H1 (cell line): ENCODE data around the gene MSI2. TPM values are rescaled to one million over a fixed set of nuclear protein-coding genes. Genes with fewer than 3 reads are reported as not detected.

Experiments
- CTCF ChIA-PET: fragments of 300-600 bp; sonication (Branson Sonifier 250); formaldehyde crosslinking; loops from one replicate; lab custom pipeline; 2021; ENCODE audit not compliant: partially characterized antibody; lab: Charles Lee
- POLR2A ChIA-PET: fragments of 300-600 bp; sonication (Branson Sonifier 250); formaldehyde crosslinking; loops from one replicate; lab custom pipeline; 2021; ENCODE audit warnings: inconsistent platforms; ENCODE audit not compliant: partially characterized antibody; lab: Charles Lee
- DNase-seq, 2 experiments: peaks; one replicate each; pipeline versions ENCODE4 v3.0.0 to v3.0.0-alpha.2; 2010 to 2022; ENCODE audit warnings: low spot score in 2 of 2, low read depth in 1 of 2, mixed read lengths in 1 of 2
- FAIRE-seq: peaks from 2 replicates; lab custom pipeline; 2011; peaks lifted over from hg19 to GRCh38; lab: Jason Lieb, UNC
- H2AFZ ChIP-seq: 2 replicates; pipeline ENCODE4 v1.8.1; 2012; ENCODE audit warnings: low read length, inconsistent platforms
- H2AK5ac ChIP-seq: 2 replicates; pipeline ENCODE4 v1.6.1; 2013; ENCODE audit warnings: low read depth, low read length
- H2BK120ac ChIP-seq: replicated peaks from 2 replicates; pipeline ENCODE3; 2013; ENCODE audit warnings: low read depth, low read length, inconsistent platforms
- H2BK12ac ChIP-seq: 2 replicates; pipeline ENCODE4 v1.6.1; 2013; ENCODE audit warnings: low read depth, low read length
- H2BK15ac ChIP-seq: 2 replicates; pipeline ENCODE4 v1.6.1; 2013; ENCODE audit warnings: low read length
- H2BK20ac ChIP-seq: 2 replicates; pipeline ENCODE4 v1.6.1; 2013; ENCODE audit warnings: low read length
- H2BK5ac ChIP-seq: 2 replicates; pipeline ENCODE4 v1.6.1; 2013; ENCODE audit warnings: low read depth, low read length
- H3K14ac ChIP-seq: 2 replicates; pipeline ENCODE4 v1.6.1; 2013; ENCODE audit warnings: inconsistent platforms; ENCODE audit not compliant: insufficient read length
- H3K18ac ChIP-seq: 2 replicates; pipeline ENCODE4 v1.6.1; 2013; ENCODE audit warnings: low read length; ENCODE audit errors: extremely low read depth
- H3K23ac ChIP-seq: 2 replicates; pipeline ENCODE4 v1.6.1; 2013; ENCODE audit warnings: inconsistent platforms; ENCODE audit not compliant: insufficient read length
- H3K23me2 ChIP-seq: 2 replicates; pipeline ENCODE4 v1.6.1; 2013; ENCODE audit warnings: low read depth, low read length
- H3K27ac ChIP-seq: 2 replicates; pipeline ENCODE4 v1.6.1; 2011; ENCODE audit warnings: low read depth, low read length, inconsistent platforms
- H3K27me3 ChIP-seq, 4 experiments: replicated peaks in 1 of 4; 1 replicate in 1 of 4; 2 replicates in 3 of 4; pipeline versions ENCODE4 v1.6.1 to v1.8.1; 2011 to 2013; ENCODE audit warnings: low read length in 3 of 4, mild to moderate bottlenecking in 3 of 4, inconsistent platforms in 2 of 4, mixed read lengths in 2 of 4, moderate library complexity in 1 of 4; ENCODE audit not compliant: control insufficient read depth in 3 of 4, insufficient read depth in 3 of 4; ENCODE audit errors: extremely low read depth in 1 of 4
- H3K36me3 ChIP-seq, 4 experiments: 2 replicates each; pipeline versions ENCODE4 v1.6.1 to v1.8.1; 2011 to 2013; ENCODE audit warnings: mild to moderate bottlenecking in 4 of 4, low read length in 3 of 4, moderate library complexity in 2 of 4, control low read depth in 1 of 4, inconsistent platforms in 1 of 4; ENCODE audit not compliant: insufficient read depth in 4 of 4, control insufficient read depth in 2 of 4
- H3K4ac ChIP-seq: replicated peaks from 2 replicates; pipeline ENCODE3; 2013; ENCODE audit warnings: low read length, low read depth, mixed read lengths, inconsistent platforms; ENCODE audit not compliant: insufficient read length
- H3K4me1 ChIP-seq, 4 experiments: replicated peaks in 1 of 4; 1 replicate in 1 of 4; 2 replicates in 3 of 4; pipeline versions ENCODE4 v1.6.1 to v1.8.1; 2011 to 2013; ENCODE audit warnings: low read length in 3 of 4, inconsistent platforms in 2 of 4, mixed read lengths in 1 of 4; ENCODE audit not compliant: insufficient read depth in 4 of 4, control insufficient read depth in 3 of 4
- H3K4me2 ChIP-seq, 2 experiments: 2 replicates each; pipeline versions ENCODE4 v1.6.1 to v1.8.1; 2011 to 2013; ENCODE audit warnings: low read depth in 2 of 2, low read length in 2 of 2, control low read depth in 1 of 2, inconsistent platforms in 1 of 2, mild to moderate bottlenecking in 1 of 2; ENCODE audit not compliant: insufficient read depth in 1 of 2
- H3K4me3 ChIP-seq, 4 experiments: fragments of 200-600, 300-600 bp in 1 of 4; sonication (generic), shearing (Covaris generic), sonication (Bioruptor Twin) in 1 of 4; 2 replicates each; pipeline versions ENCODE4 v1.5.1 to v1.8.1; 2011 to 2016; ENCODE audit warnings: low read length in 4 of 4, low read depth in 3 of 4, control low read depth in 2 of 4, inconsistent platforms in 2 of 4, mild to moderate bottlenecking in 2 of 4, mixed read lengths in 1 of 4, moderate library complexity in 1 of 4; ENCODE audit not compliant: insufficient read depth in 2 of 4; ENCODE audit errors: extremely low read depth in 1 of 4
- H3K56ac ChIP-seq: replicated peaks from 2 replicates; pipeline ENCODE3; 2013; ENCODE audit warnings: low read depth, mild to moderate bottlenecking, mixed read lengths, low read length, inconsistent platforms; ENCODE audit not compliant: insufficient read length
- H3K79me1 ChIP-seq: 2 replicates; pipeline ENCODE4 v1.6.1; 2013; ENCODE audit warnings: low read depth, low read length, control low read depth
- H3K79me2 ChIP-seq, 2 experiments: 2 replicates each; pipeline versions ENCODE4 v1.6.1 to v1.8.1; 2012 to 2013; ENCODE audit warnings: low read length in 2 of 2, mild to moderate bottlenecking in 2 of 2, inconsistent platforms in 1 of 2; ENCODE audit not compliant: insufficient read depth in 2 of 2, control insufficient read depth in 1 of 2
- H3K9ac ChIP-seq, 4 experiments: replicated peaks in 1 of 4; 1 replicate in 1 of 4; 2 replicates in 3 of 4; pipeline versions ENCODE4 v1.6.1 to v1.8.1; 2011 to 2013; ENCODE audit warnings: low read depth in 3 of 4, low read length in 3 of 4, control low read depth in 2 of 4, mild to moderate bottlenecking in 2 of 4, moderate library complexity in 2 of 4, inconsistent platforms in 1 of 4; ENCODE audit errors: extremely low read depth in 1 of 4
- H3K9me3 ChIP-seq, 2 experiments: 2 replicates each; pipeline versions ENCODE4 v1.6.1 to v1.8.1; 2012 to 2013; ENCODE audit warnings: mild to moderate bottlenecking in 2 of 2, moderate library complexity in 2 of 2, control low read depth in 1 of 2, inconsistent platforms in 1 of 2, low read depth in 1 of 2, low read length in 1 of 2, mixed read lengths in 1 of 2; ENCODE audit not compliant: insufficient read depth in 2 of 2
- H4K20me1 ChIP-seq, 2 experiments: replicated peaks in 1 of 2; 2 replicates each; pipeline versions ENCODE3 to v1.8.1; 2011 to 2013; ENCODE audit warnings: inconsistent platforms in 2 of 2, low read length in 2 of 2, mild to moderate bottlenecking in 1 of 2; ENCODE audit not compliant: insufficient read depth in 2 of 2, control insufficient read depth in 1 of 2
- H4K5ac ChIP-seq: 2 replicates; pipeline ENCODE4 v1.6.1; 2013; ENCODE audit warnings: low read length, low read depth, mixed read lengths, inconsistent platforms; ENCODE audit not compliant: insufficient read length
- H4K8ac ChIP-seq: 2 replicates; pipeline ENCODE4 v1.8.0; 2013; ENCODE audit warnings: mild to moderate bottlenecking, moderate library complexity, low read length, inconsistent platforms; ENCODE audit not compliant: insufficient read depth; ENCODE audit errors: extremely low read depth
- H4K91ac ChIP-seq: replicated peaks from 2 replicates; pipeline ENCODE3; 2013; ENCODE audit warnings: low read length, mixed read lengths, inconsistent platforms; ENCODE audit not compliant: insufficient read length
- BCL11A ChIP-seq, 2 experiments: IDR thresholded peaks; one replicate each; pipeline ENCODE4 v1.6.1; 2011; ENCODE audit warnings: low read depth in 2 of 2, low read length in 2 of 2, mild to moderate bottlenecking in 2 of 2
- CTCF ChIP-seq, 3 experiments: IDR thresholded peaks; 1 replicate in 2 of 3; 2 replicates in 1 of 3; pipeline versions ENCODE4 v1.5.1 to v1.6.1; 2011; ENCODE audit warnings: low read length in 3 of 3, mild to moderate bottlenecking in 3 of 3, inconsistent platforms in 2 of 3, low read depth in 1 of 3, moderate library complexity in 1 of 3; ENCODE audit not compliant: insufficient read depth in 1 of 3; ENCODE audit errors: control extremely low read depth in 1 of 3
- POLR2AphosphoS5 ChIP-seq: IDR thresholded peaks from 2 replicates; pipeline ENCODE4 v1.6.1; 2011; ENCODE audit warnings: low read depth, low read length
- RAD21 ChIP-seq, 2 experiments: IDR thresholded peaks in 1 of 2; conservative IDR thresholded peaks in 1 of 2; 2 replicates each; pipeline ENCODE4 v1.6.1; 2011; ENCODE audit warnings: low read depth in 2 of 2, low read length in 2 of 2, improper control_type of control experiment in 1 of 2, inconsistent platforms in 1 of 2, mild to moderate bottlenecking in 1 of 2, moderate library complexity in 1 of 2
- RBBP5 ChIP-seq: IDR thresholded peaks from 2 replicates; pipeline ENCODE4 v1.7.1; 2012; ENCODE audit warnings: low read depth, mild to moderate bottlenecking, inconsistent platforms, low read length, moderate library complexity, borderline replicate concordance
- TAF7 ChIP-seq: optimal IDR thresholded peaks from 2 replicates; pipeline ENCODE3; 2011; ENCODE audit warnings: low read depth, mild to moderate bottlenecking, inconsistent platforms, low read length, moderate library complexity, borderline replicate concordance
- WGBS, 2 experiments: shearing (Covaris generic) in 1 of 2; methylation state at CpG; one replicate each; pipeline versions ENCODE4 v1.1.6 to v1.1.7; 2013 to 2015; ENCODE audit warnings: low lambda C conversion rate in 2 of 2, mixed read lengths in 2 of 2, inconsistent platforms in 1 of 2, low coverage in 1 of 2, missing lambda C conversion rate in 1 of 2; ENCODE audit not compliant: insufficient replicate concordance in 2 of 2, insufficient coverage in 1 of 2, insufficient read length in 1 of 2; ENCODE audit errors: extremely low coverage in 1 of 2, missing lambda C conversion rate in 1 of 2; 5-methylcytosine and 5-hydroxymethylcytosine counted together
- polyA plus RNA-seq, 7 experiments: library from polyadenylated mRNA; depleted of rRNA in 3 of 7; stranded (reverse) in 5 of 7; unstranded in 2 of 7; fragments of >200 nt in 5 of 7; fragments of 200-250 nt in 2 of 7; gene quantifications; 1 replicate in 5 of 7; 2 replicates in 1 of 7; 4 replicates in 1 of 7; pipeline versions ENCODE4 v1.2.1 to v1.2.3, GENCODE V29; 2011 to 2013; ENCODE audit warnings: missing spikeins in 2 of 7, mixed read lengths in 2 of 7
- total RNA-seq: library from RNA; stranded (reverse); fragmentation: NEBNext Ultra II Directional; extraction: Animal tissue kit (Norgen Biotek cat#: 25700); gene quantifications from 2 replicates; pipeline ENCODE4 v1.2.1, GENCODE V29; 2021

The MSI2 gene
- total and polyA plus RNA-seq, 2 of the 8 experiments (the other 6 are each of a cell fraction or from before 2014, with no cell fraction given): 36.7 to 80.6 TPM

- WGBS, 2 experiments: 91% methylated on average over 14 of the region's 14 CpGs; no CpG with 5 or more reads in 1 of the 2 experiments
- Histone ChIP-seq H2BK12ac (no peak overlapping the region), H3K27me3 (no peaks in the 10 kb centered on the region; a peak in 1 of 7 replicates), H3K36me3 (no peaks in the 10 kb centered on the region; a peak in 1 of 8 replicates), H2BK15ac (no peak overlapping the region), H2BK5ac (no peak overlapping the region), H3K4me1 (peaks cover 0 to 5% (median 4%) of the 10 kb centered on the region in 4 experiments; a peak in 3 of 7 replicates), H3K79me1 (no peaks in the 10 kb centered on the region), H3K79me2 (no peaks in the 10 kb centered on the region), H3K4me3 (no peak overlapping the region), H2BK120ac (no peak overlapping the region), H3K14ac (no peak overlapping the region), H3K18ac (no peak overlapping the region), H4K91ac (no peak overlapping the region), H3K9me3 (no peaks in the 10 kb centered on the region), H4K20me1 (peaks cover 0 to 2% of the 10 kb centered on the region in 2 experiments), H2AK5ac (no peak overlapping the region), H4K5ac (no peak overlapping the region), H4K8ac (no peak overlapping the region), H3K4ac (no peak overlapping the region), H2AFZ (no peak overlapping the region), H3K4me2 (no peak overlapping the region), H3K56ac (no peak overlapping the region), H3K23ac (no peak overlapping the region), H2BK20ac (no peak overlapping the region), H3K9ac (no peak overlapping the region), H3K27ac (no peak overlapping the region), H3K23me2 (no peaks in the 10 kb centered on the region)
- no peak for DNase-seq
- ChIA-PET POLR2A (no interaction called here), CTCF (interaction anchor here (1.4 kb wide), 1 partner anchor 39 kb away, joined by 3 read pairs; no protein-coding TSS in a partner anchor)
- FAIRE-seq: no peak
- TF ChIP-seq RAD21 (IDR thresholded peaks at IDR 0.05 in 1 of 2, conservative IDR thresholded peaks at IDR 0.05 in 1 of 2; ENCODE audit: low read depth in 2 of 2, low read length in 2 of 2): peak in 1 of 2 experiments; percentile 6; a peak in 1 of 4 replicates
- TF ChIP-seq RBBP5: no peak
- TF ChIP-seq BCL11A (IDR thresholded peaks at IDR 0.05; ENCODE audit: low read depth in 2 of 2, low read length in 2 of 2): no peak
- peak in 1 of 3 experiments; percentile 2; a peak in 1 of 4 replicates for TF ChIP-seq CTCF (IDR thresholded peaks at IDR 0.05; ENCODE audit: control extremely low read depth in 1 of 3, insufficient read depth in 1 of 3, low read depth in 1 of 3, low read length in 3 of 3)
- TF ChIP-seq TAF7: no peak
- TF ChIP-seq POLR2AphosphoS5: no peak
These were observed 376.9 kb downstream of the MSI2 start for GRCh38 chr17:57633236-57633635.
